NCI-H1930 (cell line): ENCODE data around the gene CPOX.

Source experiments
- DNase-seq, 2 experiments: peaks; one replicate each; lab custom pipeline; 2025; lab: John Stamatoyannopoulos, UW

CPOX gene

DNA sequence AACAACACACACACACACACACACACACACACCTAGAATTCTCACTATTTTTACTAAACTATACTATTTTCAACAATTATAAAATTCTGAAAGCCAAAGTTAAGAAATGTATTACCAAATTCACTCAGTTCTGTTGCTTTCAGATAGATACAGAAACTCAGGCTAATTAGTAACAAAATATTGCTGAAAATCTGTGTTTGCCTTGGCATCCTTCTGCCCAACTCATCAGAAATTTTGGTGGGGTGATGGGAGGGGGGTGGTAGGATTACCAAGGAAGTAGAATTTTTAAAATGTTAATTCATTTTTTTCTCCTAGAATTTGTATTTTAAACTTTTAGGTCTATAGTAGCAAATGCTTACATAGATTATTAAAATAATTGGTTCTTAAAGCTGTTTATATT, 2.7 kb upstream of the CPOX start:
- DNase-seq, result no peak

DNA sequence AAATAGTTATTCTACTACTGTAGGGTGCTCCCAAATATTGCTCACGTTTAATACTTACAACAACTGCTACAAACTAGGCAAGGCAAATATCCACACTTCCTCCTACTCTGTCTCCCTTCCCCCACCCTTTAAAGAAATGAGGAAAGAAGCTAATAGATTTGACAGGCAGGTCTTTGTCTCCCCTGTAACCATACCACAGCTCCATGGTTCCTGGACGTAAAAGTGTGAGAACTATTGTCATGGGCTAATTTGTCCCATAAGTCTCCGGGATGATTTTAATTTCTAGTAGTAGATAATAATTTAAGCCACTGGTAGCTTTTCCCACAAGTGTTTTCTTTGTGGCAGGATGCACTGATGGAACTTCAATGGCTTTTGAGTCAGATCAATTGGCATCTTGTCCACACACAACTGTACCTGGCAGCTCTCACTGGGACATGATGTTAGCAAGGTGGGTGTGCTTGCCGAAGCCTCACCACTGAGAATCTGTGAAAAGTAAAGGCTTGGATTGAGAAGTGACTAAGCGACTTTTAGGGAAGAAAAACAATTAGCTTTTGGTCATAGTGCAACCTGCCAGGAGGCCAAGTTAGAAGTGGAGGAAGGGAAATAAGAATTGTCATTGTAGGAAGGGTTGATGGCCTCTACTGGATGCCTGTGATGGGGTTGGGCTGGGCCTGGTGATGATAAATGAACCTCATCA, 1.4 kb upstream of the CPOX start:
- DNase-seq, result no peak

DNA sequence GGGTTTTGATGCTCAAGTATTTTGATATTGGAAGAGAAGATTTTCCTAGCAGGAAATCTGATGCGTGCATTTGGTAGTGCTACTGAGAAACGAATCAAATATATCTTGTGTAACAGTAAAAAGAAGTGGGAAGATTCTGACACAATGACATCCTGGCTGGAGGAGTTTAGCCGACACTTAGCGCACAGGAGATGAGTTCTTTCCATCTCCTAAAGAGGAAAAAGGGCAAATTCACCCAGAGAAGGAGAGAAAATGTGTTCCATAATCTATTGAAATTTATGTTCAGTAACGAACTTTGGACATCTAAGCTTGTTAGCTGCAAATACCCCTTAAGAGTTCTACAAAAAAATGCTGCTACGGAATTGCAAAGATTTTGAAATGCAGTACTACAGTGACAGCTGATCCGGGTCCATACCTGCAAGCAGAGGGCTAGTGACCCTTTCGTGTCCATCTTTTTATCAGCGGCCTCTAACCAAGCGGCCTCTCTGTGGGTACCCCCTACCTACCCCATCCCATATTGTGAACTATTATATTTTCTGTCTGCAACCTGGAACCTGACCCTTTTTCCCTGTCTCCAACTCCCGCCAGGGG, 971 bp downstream of the CPOX start:
- no peak for DNase-seq

DNA sequence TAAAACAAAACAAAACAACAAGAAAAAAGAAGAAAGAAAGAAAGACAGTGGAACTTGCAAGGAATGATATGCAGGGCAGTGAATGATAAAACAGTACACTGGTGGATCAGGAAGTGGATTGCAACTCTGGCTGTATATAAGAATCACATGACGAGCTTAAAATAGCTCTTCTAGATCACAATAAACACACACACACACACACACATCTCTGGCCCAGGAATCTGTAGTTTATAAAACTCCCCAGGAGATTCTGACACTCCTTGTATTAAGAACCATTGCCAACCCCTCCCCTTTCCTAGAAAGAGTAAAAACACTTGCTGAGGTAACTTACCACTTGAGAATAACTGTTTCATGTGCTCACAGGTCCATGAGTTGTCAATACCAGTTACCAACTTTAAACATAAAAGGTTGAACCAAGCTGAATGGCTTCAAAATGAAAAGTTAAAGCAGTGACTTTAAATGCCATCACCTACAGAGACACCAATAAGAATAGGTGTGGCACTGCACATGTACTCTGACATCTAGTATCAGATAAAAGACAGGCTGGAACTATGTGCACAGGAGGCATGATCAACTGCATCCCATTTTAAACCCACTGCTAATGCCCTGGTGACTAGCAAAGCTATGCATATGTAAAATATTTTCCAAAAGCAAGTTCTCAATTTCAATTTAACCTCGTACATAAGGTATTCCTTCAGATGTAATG, 3.9 kb downstream of the CPOX start:
- DNase-seq, result no peak

DNA sequence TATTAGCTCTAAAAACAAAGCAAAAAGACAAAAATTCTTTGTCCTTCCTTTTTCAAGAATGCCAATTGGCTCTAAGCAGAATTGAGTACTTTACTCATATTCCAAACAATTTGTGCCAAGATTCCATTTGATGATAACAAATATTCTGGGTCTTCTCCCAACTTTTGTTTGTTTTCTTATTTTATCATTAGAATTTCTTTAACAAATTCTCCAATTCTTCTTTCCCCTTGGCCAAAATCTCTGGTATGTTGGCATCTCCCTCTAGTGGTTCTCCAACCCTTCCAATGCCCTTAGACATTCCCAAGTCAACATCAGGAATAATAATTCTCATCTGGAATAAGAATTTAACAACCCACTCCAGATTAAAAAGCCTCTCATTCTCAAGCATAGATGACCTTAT, 5.3 kb downstream of the CPOX start:
- DNase-seq, result no peak

DNA sequence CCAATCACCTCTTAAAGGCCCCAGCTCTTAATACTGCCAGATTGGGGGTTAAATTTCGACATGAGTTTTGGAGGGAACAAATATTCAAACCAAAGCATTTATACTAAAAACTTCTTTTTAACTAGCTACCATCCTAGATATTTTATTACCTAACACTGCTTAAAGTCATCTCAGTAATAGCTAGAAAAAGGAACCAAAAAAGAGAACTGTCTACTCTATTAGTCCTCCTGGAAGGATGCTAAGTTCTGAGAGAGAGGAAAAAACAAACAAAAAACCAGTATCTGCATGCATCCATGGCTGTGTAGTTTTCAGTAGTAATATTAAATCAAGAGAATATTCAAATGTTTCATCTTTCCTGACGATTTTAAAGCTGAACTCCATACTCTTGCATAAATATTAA, 5.8 kb downstream of the CPOX start:
- DNase-seq, result no peak

DNA sequence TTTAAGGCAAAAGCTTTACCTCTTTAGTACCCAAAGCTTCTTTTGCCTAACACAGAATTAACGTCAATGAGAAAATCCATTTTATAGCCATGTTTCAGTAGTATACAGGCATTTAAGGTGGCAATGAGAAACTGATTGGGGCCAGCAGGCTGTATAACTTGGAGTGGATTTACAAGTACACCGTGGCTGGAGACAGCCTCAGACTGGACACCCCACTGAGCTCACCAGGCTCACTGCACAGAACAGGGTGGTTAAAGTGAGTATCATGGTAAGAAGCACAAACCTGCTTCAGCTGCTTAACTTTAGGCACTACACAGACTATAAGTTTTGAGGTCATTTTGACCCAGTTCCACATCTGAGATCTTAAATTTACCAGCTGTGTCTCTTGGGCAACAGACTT, 8.9 kb downstream of the CPOX start:
- no peak for DNase-seq

DNA sequence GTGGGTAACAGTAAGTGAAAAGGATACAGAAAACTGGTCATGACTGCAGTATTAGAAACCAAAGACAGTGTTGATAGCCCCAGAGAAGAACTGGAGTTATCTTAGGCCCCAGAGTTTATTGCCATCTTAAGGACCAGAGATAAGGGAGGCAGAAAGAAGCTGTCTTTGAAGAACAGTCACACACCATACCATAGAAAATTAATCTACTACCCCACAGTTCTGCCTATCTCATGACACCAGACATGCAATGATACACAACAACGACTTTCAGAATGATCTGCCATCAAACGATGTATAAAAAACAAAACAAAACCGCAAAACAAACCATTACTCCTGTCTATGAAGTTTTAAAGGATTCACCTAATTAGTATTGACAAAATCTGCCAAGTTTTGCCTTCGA, 9.6 kb downstream of the CPOX start:
- no peak for DNase-seq

DNA sequence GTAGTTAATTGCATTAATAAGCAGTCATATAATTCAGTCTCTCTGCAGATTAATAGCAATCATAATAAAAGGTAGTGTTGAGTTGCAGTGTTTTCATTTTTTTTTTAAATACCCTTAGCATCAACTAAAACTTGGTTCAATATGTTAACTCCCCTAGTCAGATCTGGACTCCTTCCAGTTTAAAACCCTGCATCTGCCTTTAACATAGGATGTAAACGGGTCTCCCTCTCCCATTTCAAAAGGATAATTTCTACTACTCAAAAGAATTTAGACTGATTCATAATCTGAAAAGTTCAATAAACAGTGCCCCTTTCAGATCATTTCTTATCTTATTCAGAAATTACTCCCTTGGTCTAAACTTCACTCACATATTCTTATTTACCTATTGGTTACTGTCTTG, 11.4 kb downstream of the CPOX start:
- DNase-seq, result no peak

DNA sequence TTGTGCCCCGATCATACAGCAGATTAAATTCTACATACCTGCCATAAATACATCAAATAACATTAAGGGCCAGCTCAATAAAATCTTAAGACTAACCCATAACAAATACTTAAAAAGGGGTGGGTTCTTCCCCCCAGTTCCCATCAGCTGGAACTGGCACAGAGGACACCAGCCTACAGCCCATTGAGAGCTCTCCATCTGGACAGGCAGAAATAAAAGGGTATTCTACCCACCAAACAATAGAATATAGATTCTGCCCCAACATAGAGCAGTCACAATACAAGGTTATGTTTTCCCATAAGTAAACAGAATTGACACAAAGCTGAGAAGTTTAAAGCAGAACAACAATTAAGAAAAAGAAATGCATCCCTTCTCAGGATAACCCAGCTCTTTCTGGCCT, 11.9 kb downstream of the CPOX start:
- DNase-seq, result no peak

DNA sequence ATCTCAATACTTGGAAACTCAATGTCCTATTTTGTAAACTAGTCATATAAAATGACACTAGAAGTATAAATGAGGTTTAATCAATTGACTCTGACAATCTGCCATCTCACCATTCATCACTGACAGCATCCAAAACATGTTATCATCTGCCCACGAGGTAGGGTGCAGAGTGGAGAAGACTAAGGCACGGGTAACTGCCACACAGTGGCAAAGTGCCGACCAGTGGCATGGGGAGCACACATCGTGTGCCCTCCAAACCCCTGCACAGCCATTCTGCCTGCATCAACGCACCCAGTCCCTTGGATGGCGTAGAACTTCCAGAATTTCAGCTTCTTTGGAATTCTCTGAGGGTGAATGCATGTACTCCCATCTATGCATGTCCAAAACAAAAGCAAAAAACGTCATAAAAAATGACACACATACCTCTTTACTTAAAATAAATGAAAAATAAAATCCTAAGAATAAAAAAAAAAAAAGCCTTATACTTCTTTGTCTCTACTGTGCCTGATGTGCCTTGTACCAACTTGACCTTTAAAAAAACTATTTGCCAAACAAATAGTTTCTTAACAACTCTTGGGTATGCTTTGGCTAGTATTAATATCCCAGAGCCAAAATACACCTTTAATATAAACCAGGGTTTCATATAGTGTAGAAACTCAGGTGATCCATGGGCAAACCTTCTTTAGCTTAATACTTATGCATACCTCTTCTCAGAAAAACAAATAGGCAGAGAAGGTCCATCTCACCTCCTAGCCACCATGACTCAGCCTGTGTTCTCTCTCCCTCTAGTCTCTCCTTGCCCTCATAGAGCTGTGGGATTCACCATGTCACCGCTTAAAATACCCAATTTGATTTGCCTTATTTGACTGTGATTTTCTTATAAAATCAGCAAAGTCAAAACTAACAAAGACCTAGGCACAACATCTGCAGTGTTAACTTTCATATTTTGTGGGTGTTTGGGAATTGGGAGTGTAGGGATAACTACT, 12.7 kb downstream of the CPOX start:
- no peak for DNase-seq

DNA sequence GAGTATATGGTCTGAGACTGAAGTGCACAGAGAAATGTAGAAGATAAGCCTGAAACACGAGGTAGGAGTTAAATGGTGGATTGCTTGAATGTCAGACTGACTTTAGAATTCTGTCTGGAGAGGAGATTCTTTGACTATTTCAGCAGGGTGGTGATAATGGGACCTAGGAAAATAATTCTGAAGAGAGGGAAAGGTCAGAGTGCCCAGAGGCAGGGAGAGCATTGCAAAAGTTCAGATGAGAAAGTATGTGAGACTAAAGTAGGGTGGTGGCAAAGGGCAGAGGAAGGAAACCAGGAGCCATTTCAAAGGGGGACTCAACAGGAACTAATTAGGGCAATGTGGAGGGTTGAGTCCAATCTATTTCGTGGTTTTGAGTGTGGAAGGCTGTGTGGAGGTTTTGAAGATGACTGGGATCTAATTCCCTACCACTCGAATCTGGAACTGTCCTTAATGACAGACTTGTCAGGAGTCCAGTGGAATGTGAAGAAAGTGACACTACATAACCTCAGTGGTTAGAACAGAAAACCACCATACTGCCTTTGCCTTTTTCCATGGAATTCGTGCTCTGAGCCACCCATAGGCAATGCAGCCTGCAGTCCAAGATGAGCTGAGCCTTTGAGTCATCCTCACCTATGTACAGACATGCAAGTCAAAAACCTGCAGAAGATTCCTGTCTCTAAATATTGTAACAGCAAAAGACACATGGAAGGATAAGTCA, 16.1 kb downstream of the CPOX start:
- DNase-seq, result no peak

DNA sequence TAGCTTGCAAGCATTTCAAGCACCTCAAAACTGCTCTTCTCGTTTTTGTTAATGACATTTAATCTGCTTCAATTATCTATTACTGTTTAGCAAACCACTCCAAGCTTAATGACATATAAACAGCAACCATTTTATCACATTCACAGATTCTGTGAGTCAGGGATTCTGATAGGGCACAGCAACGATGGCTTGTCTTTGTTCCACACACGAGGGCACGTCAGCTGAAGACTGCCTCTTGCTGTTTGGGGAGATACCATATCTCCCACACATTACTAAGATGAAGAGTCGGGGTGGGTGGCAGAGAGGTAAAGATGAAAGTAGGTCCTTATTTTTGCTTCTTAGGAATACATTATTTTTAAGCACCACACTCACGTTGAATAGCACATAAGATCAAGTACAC, 19.3 kb downstream of the CPOX start:
- DNase-seq, result no peak

DNA sequence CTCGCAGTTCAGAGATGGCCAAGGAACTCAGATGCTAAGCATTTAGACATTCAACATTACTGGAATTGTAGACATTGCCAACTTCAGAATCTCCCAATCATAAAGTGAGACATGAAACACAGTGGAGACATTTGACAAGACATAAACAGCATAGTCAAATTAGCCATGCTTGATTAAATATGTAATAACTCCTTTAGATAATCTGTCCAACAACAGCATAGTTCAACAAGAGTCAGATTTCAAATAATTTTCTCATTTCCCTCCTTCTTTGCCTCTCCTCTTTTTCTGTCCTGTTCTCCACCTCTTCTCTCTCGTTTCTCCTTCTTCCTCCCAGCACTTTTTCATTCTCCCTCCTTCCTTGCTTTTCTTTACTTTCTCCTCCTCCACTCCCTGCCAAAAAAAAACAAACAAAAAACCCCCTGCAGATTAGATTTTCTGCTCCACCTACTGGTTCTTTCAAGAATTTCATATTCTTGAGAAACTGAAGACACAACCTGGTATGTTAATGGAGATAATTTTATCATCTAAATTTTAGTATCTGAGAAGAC, 20.2 kb downstream of the CPOX start:
- DNase-seq, result no peak

DNA sequence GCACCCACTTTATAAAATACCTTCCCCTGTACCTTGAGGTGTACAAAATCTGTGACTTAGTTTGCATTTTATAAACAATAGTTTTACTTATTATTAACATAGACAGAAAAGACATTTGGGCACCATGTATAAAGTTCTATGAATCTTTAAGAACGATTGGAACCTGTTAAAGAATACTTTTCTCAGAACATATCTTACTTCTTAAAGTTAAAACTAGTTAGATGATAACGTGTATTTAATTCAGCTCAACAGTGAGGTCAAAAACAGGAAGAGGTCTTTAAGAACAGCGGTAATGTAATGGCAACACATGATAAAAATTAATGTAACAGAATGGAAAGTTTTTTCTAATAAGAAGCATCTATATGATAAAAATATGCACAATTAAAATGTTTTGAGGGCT, 25.0 kb downstream of the CPOX start:
- DNase-seq, result no peak

DNA sequence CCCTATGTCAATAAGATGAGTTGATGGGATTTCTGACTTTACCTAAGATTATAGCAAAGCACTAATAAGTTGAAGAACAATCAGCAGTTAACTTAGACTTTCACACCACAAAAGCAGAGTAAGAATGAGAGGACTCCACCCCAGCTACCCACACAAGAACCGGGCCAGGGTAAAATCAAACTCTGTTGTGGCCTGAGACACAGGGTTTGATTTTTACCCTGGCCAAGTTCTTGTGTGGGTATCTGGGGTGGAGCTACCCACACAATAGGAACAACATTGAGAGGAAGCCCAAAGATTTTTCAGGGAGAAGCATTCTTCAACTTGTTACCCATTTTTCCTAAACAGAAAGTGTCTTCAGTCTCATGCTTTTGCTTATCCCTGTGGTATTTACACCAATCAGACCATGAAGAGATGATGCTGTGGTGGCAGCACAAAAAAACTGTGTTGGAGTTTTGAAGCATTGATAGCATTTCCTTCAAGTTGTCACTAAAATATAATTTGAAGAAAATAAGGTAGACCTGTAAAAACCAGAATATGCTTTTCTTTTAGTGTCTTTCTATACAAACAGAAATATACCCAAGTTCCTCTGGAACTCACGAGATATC, 25.6 kb downstream of the CPOX start:
- no peak for DNase-seq

DNA sequence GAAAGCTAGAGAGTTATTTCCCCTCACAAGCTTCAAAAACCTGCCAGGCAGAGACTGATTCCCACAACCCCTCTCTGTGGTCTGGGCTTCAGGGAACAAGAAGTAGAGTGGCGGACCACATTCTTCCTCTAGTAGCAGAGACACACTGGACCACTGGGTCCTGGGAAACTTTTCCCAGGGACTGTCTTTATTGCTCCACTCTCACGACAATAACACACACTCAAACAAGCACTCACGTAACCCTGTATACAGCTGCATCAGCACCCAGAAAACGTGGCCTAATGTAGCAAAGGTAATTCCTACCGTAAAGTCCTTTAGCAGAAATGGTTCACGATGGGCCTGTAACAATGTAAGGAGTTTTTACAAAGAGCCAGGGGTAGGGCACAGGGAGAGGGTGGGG, 27.6 kb downstream of the CPOX start:
- no peak for DNase-seq

DNA sequence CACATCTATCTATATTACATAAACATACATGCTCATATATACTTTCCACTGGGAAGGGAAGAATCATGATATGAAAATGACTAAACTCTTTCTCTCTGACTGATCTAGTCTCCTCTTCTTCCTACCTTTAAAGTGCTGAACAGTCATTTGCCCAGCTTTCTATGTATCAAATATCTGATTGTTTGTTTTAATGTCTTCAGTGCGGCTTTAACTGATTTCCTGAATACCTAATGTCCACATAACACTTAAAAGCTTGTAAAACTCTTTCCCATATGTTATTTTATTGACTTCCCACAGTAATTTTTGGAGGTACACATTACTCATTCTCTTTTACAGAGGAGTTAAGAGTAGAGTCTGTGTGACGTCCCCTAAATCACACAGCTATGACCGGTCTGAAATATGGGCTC, 28.2 kb downstream of the CPOX start:
- DNase-seq, result no peak

DNA sequence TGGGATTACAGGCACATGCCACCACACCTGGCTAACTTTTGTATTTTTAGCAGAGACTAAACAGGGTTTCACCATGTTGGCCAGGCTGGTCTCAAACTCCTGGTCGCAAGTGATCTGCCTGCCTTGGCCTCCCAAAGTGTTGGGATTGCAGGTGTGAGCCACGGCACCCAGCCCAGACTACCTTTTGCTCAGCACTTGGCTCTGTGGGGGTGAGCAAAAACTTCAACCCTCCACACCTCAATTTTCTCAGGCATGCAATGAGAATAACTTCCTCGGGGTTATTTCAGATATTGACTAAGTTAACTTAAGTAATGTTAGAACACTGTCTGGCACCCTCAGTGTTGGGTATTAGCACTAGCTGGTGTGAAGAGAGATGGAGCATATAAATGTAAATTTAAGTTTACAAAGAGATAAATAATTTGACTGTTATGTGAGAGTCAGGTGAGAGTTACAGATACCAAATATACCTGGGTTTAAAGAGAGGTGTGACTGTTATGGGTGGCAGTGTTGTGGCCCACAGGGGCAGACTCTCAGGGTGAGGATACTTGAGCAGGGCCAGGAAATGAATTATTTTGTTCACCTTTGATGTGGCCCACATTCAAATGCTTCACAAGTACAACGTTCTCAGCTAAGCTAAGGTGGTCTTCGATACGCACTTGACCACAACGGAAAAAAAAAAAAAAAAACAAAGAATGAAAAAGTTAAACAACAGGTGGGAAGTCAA, 29.0 kb downstream of the CPOX start:
- no peak for DNase-seq

DNA sequence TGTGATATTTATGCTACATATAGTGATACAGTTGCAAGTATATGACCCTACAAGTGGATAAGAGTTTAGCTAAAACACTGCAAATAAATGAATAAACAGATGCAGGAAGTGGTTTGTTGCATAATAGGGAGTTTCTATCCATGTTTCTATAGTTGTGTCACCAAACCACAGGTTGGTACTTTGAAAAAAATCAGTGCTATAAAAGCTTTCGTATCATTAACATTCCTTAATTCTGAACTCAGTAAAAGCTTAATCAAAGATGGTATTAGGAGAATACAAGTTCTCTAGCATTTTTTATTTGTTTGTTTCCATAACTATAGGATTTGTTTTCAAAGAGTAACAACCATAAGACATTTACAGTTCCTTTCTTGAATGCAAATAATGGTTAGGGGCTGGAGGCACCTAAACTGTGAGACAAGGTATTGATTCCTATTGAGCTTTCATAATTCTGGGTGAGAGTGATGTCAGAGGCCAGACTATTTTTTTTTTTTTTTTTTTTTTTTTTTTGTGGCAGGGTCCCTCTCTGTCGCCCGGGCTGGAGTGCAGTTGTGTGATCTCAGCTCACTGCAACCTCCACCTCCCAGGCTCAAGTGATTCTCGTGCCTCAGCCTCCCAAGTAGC, 29.6 kb downstream of the CPOX start:
- DNase-seq, result no peak
